ENCODE results near the gene LDLRAD3.
A peak's percentile ranks its signal among the peaks of the same experiment; 100 is the strongest.

The LDLRAD3 gene

GRCh38 chr11:36071917-36072500, 128.1 kb downstream of the LDLRAD3 start:
- H3K4me3 ChIP-seq (ENCODE audit: low read length), result no peak overlapping the region
- no peak for DNase-seq (ENCODE audit: low read depth)
- TF ChIP-seq CTCF (IDR thresholded peaks at IDR 0.05; ENCODE audit: insufficient read depth, low read depth, low read length, missing control alignments), result no peak

GRCh38 chr11:36073411-36074203, 129.7 kb downstream of the LDLRAD3 start:
- peak; percentile 81 for DNase-seq (ENCODE audit: low read depth)
- TF ChIP-seq CTCF (IDR thresholded peaks at IDR 0.05; ENCODE audit: insufficient read depth, low read depth, low read length, missing control alignments), result no peak
- no peak overlapping the region for H3K4me3 ChIP-seq (ENCODE audit: low read length)

- H3K4me3 ChIP-seq (ENCODE audit: low read length), result no peak overlapping the region
- no peak for TF ChIP-seq CTCF (IDR thresholded peaks at IDR 0.05; ENCODE audit: insufficient read depth, low read depth, low read length, missing control alignments)
- peak; percentile 59 for DNase-seq (ENCODE audit: low read depth)
Measured at GRCh38 chr11:36074941-36075431, 131.1 kb downstream of the LDLRAD3 start.

GRCh38 chr11:36077368-36077767, 133.5 kb downstream of the LDLRAD3 start:
- H3K4me3 ChIP-seq (ENCODE audit: low read length), result no peak overlapping the region
- TF ChIP-seq CTCF (IDR thresholded peaks at IDR 0.05; ENCODE audit: insufficient read depth, low read depth, low read length, missing control alignments), result no peak
- no peak for DNase-seq (ENCODE audit: low read depth)

GRCh38 chr11:36077886-36078685, 134.2 kb downstream of the LDLRAD3 start:
- no peak for TF ChIP-seq CTCF (IDR thresholded peaks at IDR 0.05; ENCODE audit: insufficient read depth, low read depth, low read length, missing control alignments)
- DNase-seq (ENCODE audit: low read depth), result peak; percentile 9
- H3K4me3 ChIP-seq (ENCODE audit: low read length), result no peak overlapping the region

- TF ChIP-seq CTCF (IDR thresholded peaks at IDR 0.05; ENCODE audit: insufficient read depth, low read depth, low read length, missing control alignments), result no peak
- DNase-seq (ENCODE audit: low read depth), result no peak
- H3K4me3 ChIP-seq (ENCODE audit: low read length), result no peak overlapping the region
Measured at GRCh38 chr11:36078686-36079055, 134.8 kb downstream of the LDLRAD3 start.
